ENCODE data around the gene NFE2.

GRCh38 chr12:54286042-54287030, 14.5 kb downstream of the NFE2 start:
- TF ChIP-seq CSDC2 (CRISPR knock-in tag; IDR thresholded peaks at IDR 0.05) (no peak), RARB (CRISPR knock-in tag; IDR thresholded peaks at IDR 0.05) (no peak), ARNTL (CRISPR knock-in tag; IDR thresholded peaks at IDR 0.05; ENCODE audit: borderline replicate concordance, low read depth) (no peak), ZFP3 (CRISPR knock-in tag; IDR thresholded peaks at IDR 0.05) (no peak), OSR1 (CRISPR knock-in tag; IDR thresholded peaks at IDR 0.05) (no peak), ZC3H10 (CRISPR knock-in tag; IDR thresholded peaks at IDR 0.05) (no peak; the same call in 1 of the 2 replicates), ZNF70 (CRISPR knock-in tag; IDR thresholded peaks at IDR 0.05) (0 out of 2 replicates have a peak, but pooled peaks have one; percentile 16), ISL1 (CRISPR knock-in tag; IDR thresholded peaks at IDR 0.05) (no peak)
- TF ChIP-seq, protein P1, sequence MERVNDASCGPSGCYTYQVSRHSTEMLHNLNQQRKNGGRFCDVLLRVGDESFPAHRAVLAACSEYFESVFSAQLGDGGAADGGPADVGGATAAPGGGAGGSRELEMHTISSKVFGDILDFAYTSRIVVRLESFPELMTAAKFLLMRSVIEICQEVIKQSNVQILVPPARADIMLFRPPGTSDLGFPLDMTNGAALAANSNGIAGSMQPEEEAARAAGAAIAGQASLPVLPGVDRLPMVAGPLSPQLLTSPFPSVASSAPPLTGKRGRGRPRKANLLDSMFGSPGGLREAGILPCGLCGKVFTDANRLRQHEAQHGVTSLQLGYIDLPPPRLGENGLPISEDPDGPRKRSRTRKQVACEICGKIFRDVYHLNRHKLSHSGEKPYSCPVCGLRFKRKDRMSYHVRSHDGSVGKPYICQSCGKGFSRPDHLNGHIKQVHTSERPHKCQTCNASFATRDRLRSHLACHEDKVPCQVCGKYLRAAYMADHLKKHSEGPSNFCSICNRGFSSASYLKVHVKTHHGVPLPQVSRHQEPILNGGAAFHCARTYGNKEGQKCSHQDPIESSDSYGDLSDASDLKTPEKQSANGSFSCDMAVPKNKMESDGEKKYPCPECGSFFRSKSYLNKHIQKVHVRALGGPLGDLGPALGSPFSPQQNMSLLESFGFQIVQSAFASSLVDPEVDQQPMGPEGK (CRISPR knock-in tag; IDR thresholded peaks at IDR 0.05; ENCODE audit: borderline replicate concordance): peak; percentile 37; the same call in 1 of the 2 replicates
